ENCODE measurements around the gene MAP3K7CL.

MAP3K7CL gene, protein sequence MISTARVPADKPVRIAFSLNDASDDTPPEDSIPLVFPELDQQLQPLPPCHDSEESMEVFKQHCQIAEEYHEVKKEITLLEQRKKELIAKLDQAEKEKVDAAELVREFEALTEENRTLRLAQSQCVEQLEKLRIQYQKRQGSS

GRCh38 chr21:29130270-29130969, at the start of gene MAP3K7CL:
Gene MAP3K7CL (plus strand): TSS chr21:29130644. CDS start chr21:29133345, 2,701 bp downstream.
- DNase-seq, result no peak

DNA sequence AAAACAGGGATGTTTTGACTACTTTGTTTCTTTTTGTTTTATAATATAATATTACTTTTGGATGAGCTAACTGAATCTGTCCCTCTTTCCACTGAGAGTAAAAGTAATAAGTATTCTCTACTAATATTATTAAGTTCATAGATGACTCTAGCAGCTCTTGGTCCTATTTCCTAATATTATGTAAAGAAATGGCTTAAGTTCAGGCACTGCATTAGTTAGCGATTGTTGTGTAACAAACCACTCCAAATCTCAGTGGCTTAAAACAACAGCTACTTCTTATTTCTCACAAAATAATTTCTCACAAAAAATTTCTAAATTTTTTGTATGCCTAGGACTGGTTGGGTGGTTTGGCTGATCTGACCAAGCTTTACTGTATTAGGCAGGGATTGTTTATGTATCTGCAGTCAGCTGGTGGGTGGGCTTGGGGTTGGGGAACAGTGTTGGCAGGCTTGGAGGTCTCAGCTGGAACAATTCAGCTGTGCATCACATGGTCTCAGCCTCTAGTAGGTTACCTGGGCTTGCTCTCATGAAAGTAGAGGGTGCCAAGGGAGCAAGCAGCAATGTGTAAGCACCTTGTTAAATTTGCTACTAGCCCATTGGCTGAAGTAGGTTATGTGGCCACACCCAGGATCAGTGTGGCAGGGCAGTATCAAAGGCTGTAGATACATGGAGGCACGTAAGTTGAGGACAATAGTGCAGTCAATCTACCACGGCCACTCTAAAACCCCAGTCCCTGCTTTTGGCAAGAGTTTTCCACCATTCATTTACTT, 48.2 kb upstream of the MAP3K7CL start:
- DNase-seq, result no peak

GRCh38 chr21:29083306-29083705, 47.1 kb upstream of the MAP3K7CL start:
- DNase-seq, result no peak

DNA sequence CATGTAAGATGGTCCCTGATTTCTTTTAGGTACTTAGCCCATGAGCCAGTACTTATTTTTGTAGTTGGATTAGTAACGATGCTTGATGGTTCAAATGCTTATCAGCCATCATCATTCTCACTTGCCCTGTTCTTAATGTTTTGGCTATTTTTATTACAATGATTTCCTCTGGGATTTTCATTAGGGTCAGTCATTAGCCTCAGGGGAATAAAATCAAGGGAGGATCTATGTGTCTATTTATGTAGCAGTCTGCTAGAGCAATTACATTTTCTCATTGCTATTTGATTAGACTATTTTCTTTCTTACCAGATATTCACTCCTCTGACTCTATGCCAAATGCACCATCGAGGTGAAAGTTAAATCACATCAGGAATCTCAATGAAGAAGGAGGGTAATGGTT, 46.1 kb upstream of the MAP3K7CL start:
- no peak for DNase-seq

DNA sequence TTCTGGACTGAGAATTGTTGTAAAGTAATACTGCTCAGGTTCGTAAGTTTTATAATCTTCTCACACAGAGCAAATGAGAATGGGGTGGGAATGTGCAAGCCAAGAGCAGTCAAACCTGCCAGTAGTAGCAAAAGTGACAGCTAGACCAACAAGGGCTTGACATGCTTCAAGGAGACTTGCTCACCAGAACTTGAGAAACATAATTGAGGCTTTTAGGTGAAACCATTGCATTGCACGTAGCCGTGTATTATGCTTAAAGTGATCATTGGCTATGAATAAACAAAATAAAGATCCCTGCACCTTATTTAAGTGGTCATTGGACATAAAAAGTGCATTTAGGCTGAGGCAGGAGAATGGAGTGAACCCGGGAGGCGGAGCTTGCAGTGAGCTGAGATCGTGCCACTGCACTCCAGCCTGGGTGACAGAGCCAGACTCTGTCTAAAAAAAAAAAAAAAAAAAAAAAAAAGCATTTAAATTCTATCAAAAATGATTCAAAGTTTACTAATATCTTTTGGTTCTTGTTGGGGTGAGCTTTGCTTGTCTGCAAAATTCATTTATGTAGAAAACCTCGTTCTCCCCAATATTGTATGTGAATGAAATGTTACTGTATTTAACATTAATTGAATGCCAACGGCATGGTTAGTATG, 45.2 kb upstream of the MAP3K7CL start:
- DNase-seq, result no peak

- no peak for DNase-seq
Measured at GRCh38 chr21:29091033-29091432, 39.4 kb upstream of the MAP3K7CL start.

- DNase-seq, result no peak
Measured at GRCh38 chr21:29092102-29092959, 38.1 kb upstream of the MAP3K7CL start.

- DNase-seq, result no peak
Measured at GRCh38 chr21:29096218-29097015, 34.0 kb upstream of the MAP3K7CL start.

GRCh38 chr21:29098156-29098555, 32.3 kb upstream of the MAP3K7CL start:
- DNase-seq, result no peak

GRCh38 chr21:29102791-29103257, 27.6 kb upstream of the MAP3K7CL start:
- no peak for DNase-seq

DNA sequence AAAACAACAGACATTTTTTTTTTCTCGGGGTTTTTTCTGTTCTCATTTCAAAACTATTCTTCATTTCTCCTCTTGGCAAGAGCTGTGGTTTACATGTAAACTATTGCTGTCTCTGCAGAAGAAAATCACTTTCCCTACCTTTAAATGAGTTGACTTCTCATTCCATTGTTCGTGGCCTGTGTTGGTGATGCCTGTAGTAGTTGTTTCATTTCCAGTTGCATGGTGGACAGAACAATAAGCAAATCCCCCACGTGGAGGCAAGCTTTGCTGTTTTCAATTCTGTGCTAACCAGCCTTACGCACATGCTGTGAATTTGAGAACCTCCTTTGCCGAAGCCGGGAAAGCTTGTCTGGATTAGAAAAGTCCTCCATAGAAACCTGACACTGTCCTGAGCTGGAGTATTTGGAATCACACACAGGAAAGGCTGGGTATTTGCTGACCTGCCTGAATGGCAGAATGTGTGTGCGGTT, 26.2 kb upstream of the MAP3K7CL start:
- DNase-seq, result no peak

- no peak for DNase-seq
Measured at GRCh38 chr21:29105218-29105617, 25.2 kb upstream of the MAP3K7CL start.

GRCh38 chr21:29114765-29115500, 15.5 kb upstream of the MAP3K7CL start:
- no peak for DNase-seq

DNA sequence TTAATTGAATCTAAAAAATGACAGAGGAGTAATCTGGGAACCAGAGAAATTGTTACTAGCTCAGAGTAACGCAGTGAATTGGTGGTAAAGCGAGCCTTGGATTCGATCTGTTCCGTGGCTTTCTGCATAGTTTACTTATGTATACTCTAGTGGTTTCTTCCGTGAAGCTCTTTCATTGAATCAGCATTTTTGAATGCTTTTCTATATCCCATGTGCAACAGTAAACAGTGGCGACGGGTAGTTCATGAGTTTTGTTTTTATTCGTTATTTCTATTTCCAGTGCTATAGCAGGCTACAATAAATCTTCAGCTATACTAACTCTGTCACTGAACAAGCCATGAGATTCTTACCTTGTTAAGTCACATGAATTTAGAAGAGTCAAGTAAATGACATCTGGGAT, 14.5 kb upstream of the MAP3K7CL start:
- no peak for DNase-seq

GRCh38 chr21:29117372-29117955, 13.0 kb upstream of the MAP3K7CL start:
- no peak for DNase-seq

GRCh38 chr21:29121759-29122158, 8.7 kb upstream of the MAP3K7CL start:
- no peak for DNase-seq

GRCh38 chr21:29124645-29125044, 5.8 kb upstream of the MAP3K7CL start:
- DNase-seq, result no peak

GRCh38 chr21:29125191-29125590, 5.3 kb upstream of the MAP3K7CL start:
- no peak for DNase-seq

DNA sequence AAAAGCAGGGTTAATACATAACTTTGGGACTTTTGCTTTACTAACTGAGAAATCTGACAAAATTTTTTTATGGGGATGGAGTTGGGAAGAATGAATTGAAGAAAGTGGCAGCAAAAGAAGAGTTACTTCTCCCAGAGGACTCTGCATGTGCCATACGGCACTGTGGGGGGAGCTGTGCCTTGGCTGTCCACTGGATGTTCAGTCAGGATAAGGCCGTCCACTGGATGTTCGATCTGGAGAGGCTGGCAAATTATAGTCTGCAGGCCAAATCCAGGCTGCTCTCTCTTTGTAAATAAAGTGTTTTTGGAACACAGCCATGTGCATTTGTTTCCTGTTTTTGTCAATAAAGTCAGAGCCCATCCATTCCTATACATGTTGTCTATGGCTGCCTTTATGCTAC, 4.5 kb upstream of the MAP3K7CL start:
- no peak for DNase-seq

DNA sequence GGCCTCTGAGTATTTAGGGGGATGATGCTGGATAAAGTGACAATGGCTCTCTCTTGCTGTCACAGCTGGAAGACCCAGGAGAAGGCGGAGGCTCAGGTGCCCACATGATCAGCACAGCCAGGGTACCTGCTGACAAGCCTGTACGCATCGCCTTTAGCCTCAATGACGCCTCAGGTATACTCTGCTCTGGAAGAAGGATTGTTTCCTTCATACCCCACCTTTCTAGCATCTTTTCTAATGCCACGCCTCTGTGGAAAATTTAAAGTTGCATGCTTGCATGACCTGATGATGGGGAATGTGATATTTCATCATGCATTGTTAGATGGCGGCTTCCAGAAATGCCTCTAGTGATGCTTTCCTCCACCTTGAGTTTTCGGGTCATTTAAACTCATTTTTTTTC, 2.8 kb downstream of the MAP3K7CL start:
- no peak for DNase-seq
